ENCODE results near the gene APOB. TPM values are rescaled to one million over a fixed set of nuclear protein-coding genes. Genes with fewer than 3 reads are reported as not detected.

The APOB gene
- total and polyA plus RNA-seq, 2 of the 13 experiments (the other 11 are each of a cell fraction or from before 2014, with no cell fraction given): 1,569 to 2,515 TPM

DNA sequence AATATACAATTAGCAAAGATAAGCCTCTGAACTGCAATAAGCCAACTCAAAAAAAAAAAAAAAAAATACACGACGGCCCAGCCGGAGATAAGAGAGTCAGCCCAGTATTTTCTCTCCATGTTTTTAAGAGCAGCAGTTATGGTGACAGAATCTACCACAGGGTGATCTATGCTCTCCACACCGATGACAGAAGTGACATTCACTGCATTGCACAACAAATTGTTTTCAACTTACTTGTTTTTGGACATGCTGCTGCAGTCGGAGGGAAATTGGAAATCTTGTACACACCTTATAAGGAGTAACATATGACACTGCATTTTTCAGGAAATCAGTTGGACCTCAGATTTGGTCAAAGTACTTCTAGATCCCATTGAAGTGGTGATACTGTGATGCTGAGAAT is 23.3 kb upstream of the APOB start:
- Histone ChIP-seq H3K4me1 (ENCODE audit: insufficient read depth, low read length) (peaks cover 70% of the 10 kb centered on the region), H3K9ac (ENCODE audit: insufficient read depth, low read depth, low read length) (peak overlapping the region; percentile 4; the same call in 1 of the 2 replicates), H3K9me3 (ENCODE audit: low read length) (no peaks in the 10 kb centered on the region), H3K79me2 (ENCODE audit: insufficient read depth, low read length) (peaks cover 6% of the 10 kb centered on the region), H3K36me3 (replicated peaks in 1 of 2; ENCODE audit: control insufficient read depth in 1 of 2, insufficient read depth in 2 of 2, low read length in 2 of 2) (no peaks in the 10 kb centered on the region), H4K20me1 (ENCODE audit: insufficient read depth, low read length) (no peaks in the 10 kb centered on the region), H3K27me3 (ENCODE audit: control insufficient read depth in 1 of 2, insufficient read depth in 2 of 2, low read length in 2 of 2) (no peaks in the 10 kb centered on the region), H2AFZ (ENCODE audit: low read length) (no peak overlapping the region), H3K4me2 (ENCODE audit: low read depth, low read length) (peak overlapping the region; percentile 63), H3K27ac (ENCODE audit: extremely low read length, insufficient read depth, low read length) (peak overlapping the region; percentile 66), H3K4me3 (replicated peaks in 1 of 3; ENCODE audit: insufficient read depth in 1 of 3, low read depth in 2 of 3, low read length in 3 of 3) (peak overlapping the region in 1 of 3 experiments; percentile 8; a peak in 1 of 6 replicates)
- BruUV-seq (replicated peaks): no TSS peak
- CTCF ChIA-PET (ENCODE audit: low intra/inter-chr PET ratio, low total read pairs): no interaction called here
- POLR2A ChIA-PET: interaction anchor here (0.6 to 10.9 kb wide), 3 partner anchors 12 to 24 kb away, joined by 3 to 236 read pairs (median 23); partner anchors contain the start of gene APOB
- ATAC-seq (peak; percentile 72), DNase-seq (ENCODE audit: low spot score) (peak; percentile 95), FAIRE-seq (peak; percentile 44)
- intact Hi-C loops (cut with micrococcal nuclease; ENCODE audit: unreplicated experiment): no loop called here
- in situ Hi-C loops (cut with HindIII; ENCODE audit: extremely low pct_ligation_motif_present, low pct_unique_long_range_greater_than_20kb): no loop called here
- WGBS (ENCODE audit: low lambda C conversion rate): 4% methylated on average over 5 of the region's 5 CpGs
- TF ChIP-seq ZNF674 (CRISPR knock-in tag; IDR thresholded peaks at IDR 0.05; ENCODE audit: low read depth) (no peak), CREB1 (IDR thresholded peaks at IDR 0.05) (peak; percentile 70; the same call in 1 of the 2 replicates), CREB1 (CRISPR knock-in tag; IDR thresholded peaks at IDR 0.05) (peak; percentile 81), NFE2 (CRISPR knock-in tag; IDR thresholded peaks at IDR 0.05) (0 out of 2 replicates have a peak, but pooled peaks have one; percentile 42), ZNF253 (CRISPR knock-in tag; IDR thresholded peaks at IDR 0.05; ENCODE audit: borderline replicate concordance) (no peak), MAFF (IDR thresholded peaks at IDR 0.05; ENCODE audit: low read depth, low read length) (peak; percentile 61; the same call in 1 of the 2 replicates), HBP1 (CRISPR knock-in tag; IDR thresholded peaks at IDR 0.05; ENCODE audit: low read depth) (peak; percentile 79), ZSCAN9 (CRISPR knock-in tag; IDR thresholded peaks at IDR 0.05; ENCODE audit: borderline replicate concordance) (peak; percentile 41; the same call in 1 of the 2 replicates), ELF4 (CRISPR knock-in tag; IDR thresholded peaks at IDR 0.05; ENCODE audit: borderline replicate concordance) (no peak), SIX4 (CRISPR knock-in tag; IDR thresholded peaks at IDR 0.05) (no peak), ZNF34 (CRISPR knock-in tag; IDR thresholded peaks at IDR 0.05; ENCODE audit: borderline replicate concordance) (no peak), RFXANK (CRISPR knock-in tag; IDR thresholded peaks at IDR 0.05) (no peak), ZNF607 (CRISPR knock-in tag; IDR thresholded peaks at IDR 0.05; ENCODE audit: borderline replicate concordance) (peak; percentile 64; the same call in 1 of the 2 replicates), ZNF749 (CRISPR knock-in tag; IDR thresholded peaks at IDR 0.05; ENCODE audit: borderline replicate concordance) (no peak), ZNF543 (CRISPR knock-in tag; IDR thresholded peaks at IDR 0.05) (no peak)
- TF ChIP-seq, protein P1, sequence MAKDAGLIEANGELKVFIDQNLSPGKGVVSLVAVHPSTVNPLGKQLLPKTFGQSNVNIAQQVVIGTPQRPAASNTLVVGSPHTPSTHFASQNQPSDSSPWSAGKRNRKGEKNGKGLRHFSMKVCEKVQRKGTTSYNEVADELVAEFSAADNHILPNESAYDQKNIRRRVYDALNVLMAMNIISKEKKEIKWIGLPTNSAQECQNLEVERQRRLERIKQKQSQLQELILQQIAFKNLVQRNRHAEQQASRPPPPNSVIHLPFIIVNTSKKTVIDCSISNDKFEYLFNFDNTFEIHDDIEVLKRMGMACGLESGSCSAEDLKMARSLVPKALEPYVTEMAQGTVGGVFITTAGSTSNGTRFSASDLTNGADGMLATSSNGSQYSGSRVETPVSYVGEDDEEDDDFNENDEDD (CRISPR knock-in tag; IDR thresholded peaks at IDR 0.05; ENCODE audit: borderline replicate concordance): peak; percentile 78; the same call in 1 of the 2 replicates

Measured in HepG2 (cell line).